NCI-H526 (cell line): ENCODE data around the gene LBX2.
A peak's percentile ranks its signal among the peaks of the same experiment; 100 is the strongest.
"Not testable (repeated sequence)": the region's sequence is repeated elsewhere in the genome, so short reads cannot be mapped to it uniquely, and the experiment has no call there.

Experiments used
- DNase-seq, 2 experiments: peaks; one replicate each; lab custom pipeline; 2025; lab: John Stamatoyannopoulos, UW

LBX2 gene

GRCh38 chr2:74482801-74483674 is 16.4 kb downstream of the LBX2 start, which contains the start of the genes CCDC142 and TTC31:
TSS of gene CCDC142 (minus strand) at chr2:74482998. CDS start at chr2:74482837, 161 bp downstream.
TSS of gene TTC31 (plus strand) at chr2:74483081. CDS start at chr2:74483096, 15 bp downstream.
- peak; percentile 95 to 96 for DNase-seq

GRCh38 chr2:74481961-74482800 is 17.2 kb downstream of the LBX2 start:
- DNase-seq = peak in 1 of 2 experiments; percentile 77

- no peak for DNase-seq
These were observed 18.0 kb downstream of the LBX2 start for GRCh38 chr2:74481431-74481830.

GRCh38 chr2:74474899-74475298 is 24.5 kb downstream of the LBX2 start:
- peak in 1 of 2 experiments; percentile 9 for DNase-seq

GRCh38 chr2:74474481-74474880 is 24.9 kb downstream of the LBX2 start:
- no peak for DNase-seq

GRCh38 chr2:74472945-74473258 is 26.5 kb downstream of the LBX2 start:
- DNase-seq = no peak

- peak; percentile 87 to 95 for DNase-seq
These were observed 27.1 kb downstream of the LBX2 start, which contains the start of gene MRPL53 for GRCh38 chr2:74472086-74472944. TSS of gene MRPL53 (minus strand) at chr2:74472680. CDS start at chr2:74472660, 20 bp downstream.

GRCh38 chr2:74471332-74472065 is 27.9 kb downstream of the LBX2 start:
- DNase-seq = no peak

GRCh38 chr2:74470742-74471141 is 28.7 kb downstream of the LBX2 start:
- not testable (repeated sequence) for DNase-seq

GRCh38 chr2:74464406-74464805 is 35.0 kb downstream of the LBX2 start:
- no peak for DNase-seq

- DNase-seq = no peak
These were observed 36.7 kb downstream of the LBX2 start for GRCh38 chr2:74462786-74463105.

GRCh38 chr2:74462054-74462785 is 37.2 kb downstream of the LBX2 start:
- DNase-seq = no peak

- peak in 1 of 2 experiments; percentile 22 for DNase-seq
These were observed 38.0 kb downstream of the LBX2 start for GRCh38 chr2:74461187-74462053.

GRCh38 chr2:74460187-74460586 is 39.2 kb downstream of the LBX2 start:
- DNase-seq = not testable (repeated sequence)

GRCh38 chr2:74459503-74460118 is 39.8 kb downstream of the LBX2 start:
- DNase-seq = not testable (repeated sequence)

- no peak for DNase-seq
These were observed 40.5 kb downstream of the LBX2 start for GRCh38 chr2:74458938-74459363.

- peak; percentile 99 to 100 for DNase-seq
These were observed 41.1 kb downstream of the LBX2 start, which contains the start of gene WBP1 for GRCh38 chr2:74458132-74458937. TSS of gene WBP1 (plus strand) at chr2:74458438. CDS start at chr2:74458603, 165 bp downstream.
